Fibroblast of peridontal ligament (primary cell): ENCODE data around the gene RAB44.
"Not testable (repeated sequence)": the region's sequence is repeated elsewhere in the genome, so short reads cannot be mapped to it uniquely, and the experiment has no call there.

Experiments used
- DNase-seq: peaks from one replicate; pipeline ENCODE4 v3.0.0-alpha.2; 2010; ENCODE audit errors: extremely low read depth

RAB44 gene

GRCh38 chr6:36697481-36697903, at the start of gene RAB44:
Gene RAB44 (plus strand): TSS chr6:36697826. CDS start chr6:36704236, 6,410 bp downstream.
- no peak for DNase-seq

DNA sequence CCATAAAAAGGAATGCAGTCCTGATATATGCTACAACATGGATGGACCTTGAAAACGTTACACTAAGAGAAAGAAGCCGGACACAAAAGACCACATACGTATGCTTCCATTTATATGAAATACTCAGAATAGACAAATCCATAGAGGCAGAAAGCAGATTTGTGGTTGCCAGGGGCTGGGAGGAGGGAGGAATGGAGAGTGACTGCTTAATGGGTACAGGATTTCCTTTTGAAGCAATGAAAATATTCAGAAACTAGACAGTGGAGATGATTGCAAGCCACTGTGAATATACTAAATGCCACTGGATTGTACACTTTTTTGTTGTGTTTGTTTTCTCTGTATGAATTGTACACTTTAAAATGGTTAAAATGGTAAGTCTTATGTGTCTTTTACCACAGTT, 48.5 kb upstream of the RAB44 start:
- no peak for DNase-seq

GRCh38 chr6:36649701-36650484, 47.7 kb upstream of the RAB44 start:
- DNase-seq, result no peak

GRCh38 chr6:36650848-36651478, 46.7 kb upstream of the RAB44 start:
- no peak for DNase-seq

DNA sequence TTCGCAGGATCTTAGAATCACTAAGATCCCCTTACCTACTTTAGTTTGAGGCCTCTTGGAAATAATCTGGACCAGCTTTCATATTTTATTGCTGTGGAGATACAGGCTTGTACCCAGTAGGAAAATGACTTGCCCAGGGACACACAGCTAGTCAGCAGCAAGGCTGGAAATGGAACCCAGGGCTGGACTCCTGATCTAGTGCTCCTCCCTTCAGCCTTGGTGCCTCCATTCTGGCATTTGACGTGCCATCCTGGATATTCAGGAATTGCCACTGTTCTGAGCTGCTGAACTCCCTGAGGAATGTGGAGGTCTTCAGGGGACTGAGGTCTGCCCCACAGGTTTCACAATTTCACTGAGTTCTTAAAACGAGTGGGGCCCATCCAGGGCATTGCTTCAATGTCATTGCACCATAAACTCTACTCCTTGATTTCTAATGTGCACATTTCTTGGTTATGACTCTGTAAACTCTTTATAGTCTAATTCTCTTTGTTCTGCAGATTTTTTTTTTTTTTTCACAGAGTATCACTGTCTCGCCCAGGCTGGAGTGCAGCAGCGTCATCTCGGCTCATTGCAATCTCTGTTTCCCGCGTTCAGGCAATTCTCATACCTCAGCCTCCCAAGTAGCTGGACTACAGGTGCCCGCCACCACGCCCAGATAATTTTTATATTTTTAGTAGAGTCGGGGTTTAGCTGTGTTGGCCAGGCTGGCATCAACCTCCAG, 45.8 kb upstream of the RAB44 start:
- no peak for DNase-seq

DNA sequence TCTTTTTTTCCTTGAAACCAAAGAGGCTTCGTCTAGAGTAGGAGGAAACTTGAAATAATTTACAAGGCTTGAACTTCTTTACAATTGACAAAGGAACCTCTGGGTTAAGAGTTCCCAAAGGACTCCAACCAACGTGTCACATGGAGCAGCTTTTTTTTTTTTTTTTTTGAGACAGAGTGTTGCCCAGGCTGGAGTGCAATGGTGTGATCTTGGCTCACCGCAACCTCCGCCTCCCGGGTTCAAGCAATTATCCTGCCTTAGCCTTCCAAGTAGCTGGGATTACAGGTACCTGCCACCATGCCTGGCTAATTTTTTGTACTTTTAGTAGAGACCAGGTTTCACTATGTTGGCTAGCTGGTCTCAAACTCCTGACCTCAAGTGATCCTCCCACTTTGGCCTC, 43.2 kb upstream of the RAB44 start:
- not testable (repeated sequence) for DNase-seq

- no peak for DNase-seq
Observed at GRCh38 chr6:36655085-36655724, 42.4 kb upstream of the RAB44 start.

DNA sequence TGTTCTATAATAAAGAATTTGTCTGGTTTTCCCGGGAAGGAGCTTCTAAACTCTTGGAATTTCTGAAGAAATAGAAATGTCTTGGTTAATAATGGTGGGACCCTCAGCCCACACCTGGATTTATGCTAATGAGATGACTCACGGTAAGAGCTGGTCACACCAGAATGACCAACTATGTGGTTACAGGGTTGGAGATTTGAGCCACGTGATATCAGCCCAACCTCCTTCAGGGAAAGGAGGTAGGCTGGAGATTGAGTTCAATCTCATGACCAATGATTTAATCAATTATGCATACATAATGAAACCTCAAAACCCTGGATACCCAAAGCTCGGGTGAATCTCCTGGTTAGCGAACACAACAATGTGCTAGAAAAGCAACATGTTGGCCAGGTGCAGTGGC, 41.2 kb upstream of the RAB44 start:
- DNase-seq, result no peak

- no peak for DNase-seq
Observed at GRCh38 chr6:36657271-36657670, 40.4 kb upstream of the RAB44 start.

GRCh38 chr6:36657942-36658544, 39.6 kb upstream of the RAB44 start:
- DNase-seq, result peak; percentile 28

DNA sequence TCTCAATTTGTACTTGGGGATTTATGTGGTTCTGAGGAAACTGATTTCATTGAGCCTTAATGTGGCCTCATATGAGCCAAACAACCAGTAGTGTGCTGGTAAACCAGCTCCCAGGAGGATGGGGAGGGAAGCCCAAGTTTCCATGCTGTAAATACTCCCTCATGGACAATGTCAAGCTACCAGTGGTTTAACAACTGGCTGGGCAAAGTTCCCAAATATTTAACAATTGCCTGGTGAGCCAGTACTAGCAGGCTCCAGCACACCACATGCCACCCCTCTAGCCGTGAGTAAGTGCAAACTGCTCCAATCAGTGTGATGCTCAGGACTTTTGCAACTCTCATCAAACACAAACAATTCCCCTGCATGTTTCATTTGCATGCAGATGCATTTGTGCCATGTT, 38.4 kb upstream of the RAB44 start:
- DNase-seq, result peak; percentile 99

DNA sequence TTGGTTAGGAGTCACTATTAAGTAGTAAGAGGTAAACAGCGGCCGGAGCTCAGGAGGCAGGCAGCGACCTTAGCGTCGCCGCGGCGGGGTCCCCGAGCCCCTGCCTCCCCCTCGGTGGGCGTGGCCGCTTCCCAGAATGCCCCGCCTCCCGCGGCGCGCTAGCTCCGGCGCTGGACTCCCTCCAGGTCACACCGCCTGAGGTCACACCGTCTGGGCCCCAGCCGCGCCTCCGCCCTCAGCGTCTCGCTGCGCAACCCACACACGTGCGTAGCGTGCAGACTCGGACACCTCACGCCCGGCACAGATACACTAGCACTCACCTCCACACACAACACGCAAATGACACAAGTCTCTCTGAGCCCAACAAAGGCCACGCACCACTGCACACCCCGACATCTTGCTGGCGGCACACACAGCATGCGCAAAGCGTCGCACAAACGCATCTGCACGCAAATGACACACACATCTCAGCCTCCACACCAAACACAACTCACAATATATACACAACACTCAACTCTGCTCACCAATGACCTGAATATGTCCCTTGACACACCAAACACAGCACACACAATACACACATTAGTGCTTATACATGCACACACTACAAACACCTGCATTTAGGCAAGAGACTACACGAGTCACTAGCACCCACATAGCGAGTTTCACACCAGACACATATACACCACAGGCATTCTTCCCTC, 36.7 kb upstream of the RAB44 start:
- DNase-seq, result no peak

GRCh38 chr6:36662380-36662779, 35.2 kb upstream of the RAB44 start:
- no peak for DNase-seq

DNA sequence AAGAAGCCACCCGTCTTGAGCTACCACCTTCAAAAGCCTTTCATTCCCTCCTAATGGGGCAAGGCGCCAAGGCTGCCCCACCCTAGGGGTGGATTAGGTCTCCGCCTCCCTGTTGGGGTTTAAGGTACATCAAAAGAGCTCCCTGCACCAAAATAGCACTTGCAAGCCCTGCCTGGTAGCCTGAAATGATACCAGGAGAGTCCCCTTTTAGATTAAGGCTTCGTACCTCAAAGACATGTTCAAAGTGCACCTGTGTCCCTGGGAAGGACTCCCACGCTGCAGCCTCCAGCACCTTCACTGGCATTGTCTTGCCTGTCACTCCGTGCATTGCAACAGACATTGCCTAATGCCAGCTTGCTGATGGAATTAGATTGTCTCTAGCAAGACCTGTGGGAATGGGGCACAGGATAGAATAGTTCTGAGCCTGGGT, 34.8 kb upstream of the RAB44 start:
- DNase-seq, result no peak

GRCh38 chr6:36663504-36664446, 33.9 kb upstream of the RAB44 start:
- DNase-seq, result no peak

GRCh38 chr6:36665180-36665579, 32.4 kb upstream of the RAB44 start:
- no peak for DNase-seq

DNA sequence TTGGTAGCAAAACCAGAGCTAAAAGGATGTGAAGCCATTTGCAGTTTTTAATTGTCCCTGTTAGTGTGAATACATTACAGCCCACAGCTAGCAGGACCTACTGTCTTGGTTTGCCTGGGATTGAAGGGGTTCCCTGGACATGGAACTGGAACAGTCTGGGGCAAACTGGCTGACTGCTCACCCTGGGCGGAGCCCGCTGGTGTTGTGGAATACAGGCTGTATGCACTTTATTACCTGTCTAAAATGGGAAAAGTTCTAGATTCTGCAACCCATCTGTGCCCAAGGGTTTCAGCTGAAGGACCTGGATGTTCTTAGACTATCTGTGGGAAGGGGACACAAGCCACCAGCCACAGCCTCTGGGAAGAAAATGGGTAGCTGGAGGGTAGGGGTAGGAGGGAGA, 31.3 kb upstream of the RAB44 start:
- DNase-seq, result no peak

DNA sequence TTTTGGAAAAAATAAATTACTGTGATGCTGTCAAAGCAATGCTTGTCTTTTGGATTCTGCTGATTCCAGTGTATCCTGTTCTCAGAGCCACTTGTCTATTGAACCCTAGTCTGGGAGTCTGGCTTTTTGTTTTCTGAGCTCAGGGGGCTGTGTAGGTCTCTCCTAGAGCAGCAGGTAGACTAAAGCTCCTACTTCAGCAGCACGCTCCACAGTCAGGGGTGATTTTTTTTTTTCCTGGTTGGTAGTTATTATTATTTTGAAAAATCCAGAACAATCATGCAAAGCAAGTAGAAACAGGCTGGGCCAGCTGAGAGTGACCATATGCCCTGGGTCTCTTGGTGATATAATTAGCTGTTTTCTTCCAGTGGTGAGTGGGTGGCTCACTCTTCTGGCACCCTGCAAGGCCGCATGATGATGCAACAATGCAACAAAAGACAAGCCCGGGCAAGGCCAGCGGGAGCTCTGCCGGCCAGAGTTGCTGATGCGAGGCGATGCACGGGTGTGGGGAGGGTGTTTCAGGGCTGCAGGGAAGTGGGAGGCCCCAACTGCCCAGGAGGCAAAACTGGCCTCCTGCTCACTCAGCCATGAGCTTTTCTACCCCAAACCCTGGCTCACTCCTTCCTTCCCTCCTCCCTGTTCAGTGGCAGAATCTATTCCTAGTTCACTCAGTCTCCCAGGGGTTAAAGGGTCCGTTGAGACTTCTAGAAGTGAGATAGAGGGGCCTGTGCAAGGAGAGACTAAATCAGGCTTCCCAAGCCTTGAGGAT, 30.6 kb upstream of the RAB44 start:
- DNase-seq, result peak; percentile 97

- DNase-seq, result no peak
Observed at GRCh38 chr6:36668591-36668990, 29.0 kb upstream of the RAB44 start.
